ENCODE results near the gene TEN1.
A peak's percentile ranks its signal among the peaks of the same experiment; 100 is the strongest.

The TEN1 gene

GRCh38 chr17:76000016-76000754 lies 21.1 kb downstream of the TEN1 start:
- peak; percentile 49 for DNase-seq (ENCODE audit: low spot score)
- Histone ChIP-seq H2BK12ac (ENCODE audit: low read length) (peak overlapping the region; percentile 27), H3K18ac (ENCODE audit: low read length) (peak overlapping the region; percentile 98), H2AFZ (ENCODE audit: low read length) (peak overlapping the region; percentile 85), H3K4me2 (ENCODE audit: insufficient read depth, low read length, poor library complexity, severe bottlenecking) (no peak overlapping the region), H3K9me3 (replicated peaks in 1 of 2; ENCODE audit: control insufficient read depth in 2 of 2, insufficient read depth in 1 of 2, low read depth in 1 of 2, low read length in 2 of 2) (no peaks in the 10 kb centered on the region), H3K79me1 (ENCODE audit: low read depth, low read length) (peaks cover 2% of the 10 kb centered on the region), H4K8ac (ENCODE audit: low read depth, low read length) (peak overlapping the region; percentile 78), H3K27me3 (ENCODE audit: control insufficient read depth in 3 of 3, insufficient read depth in 3 of 3, low read depth in 1 of 3, low read length in 3 of 3) (no peaks in the 10 kb centered on the region), H3K4me1 (ENCODE audit: control insufficient read depth in 2 of 2, insufficient read depth in 1 of 2, low read depth in 1 of 2, low read length in 2 of 2) (peaks cover 4 to 7% of the 10 kb centered on the region in 2 donors), H3K23ac (ENCODE audit: low read depth, low read length, poor library complexity) (no peak overlapping the region), H3K9ac (ENCODE audit: low read depth, low read length, poor library complexity) (peak overlapping the region; percentile 61), H4K91ac (ENCODE audit: low read depth, low read length, poor library complexity) (peak overlapping the region; percentile 75), H3K4me3 (ENCODE audit: low read length in 2 of 2) (peak overlapping the region in 1 of 2 donors; percentile 64), H2AK5ac (ENCODE audit: low read depth, low read length) (peak overlapping the region; percentile 97), H3K27ac (replicated peaks; ENCODE audit: low read length) (no peak overlapping the region), H3K36me3 (replicated peaks in 1 of 2; ENCODE audit: control insufficient read depth in 2 of 2, insufficient read depth in 2 of 2, low read length in 2 of 2) (peaks cover 0 to 14% of the 10 kb centered on the region in 2 donors), H2BK120ac (ENCODE audit: low read depth, low read length) (peak overlapping the region; percentile 84), H3K14ac (ENCODE audit: low read length) (no peak overlapping the region), H2BK15ac (ENCODE audit: low read length) (no peak overlapping the region), H3K4ac (ENCODE audit: low read length) (peak overlapping the region; percentile 42), H2BK5ac (ENCODE audit: low read length) (peak overlapping the region; percentile 36)
- no CpG with 5 or more reads among the region's 31 CpGs for WGBS, 2 donors (ENCODE audit: extremely low coverage in 2 of 2, insufficient read length in 2 of 2, insufficient replicate concordance in 1 of 2)

GRCh38 chr17:76000755-76001521 lies 21.9 kb downstream of the TEN1 start, which contains the start of gene CDK3:
Gene CDK3 (plus strand): TSS chr17:76000855. CDS start chr17:76001426, 571 bp downstream.
- Histone ChIP-seq H3K4me2 (ENCODE audit: insufficient read depth, low read length, poor library complexity, severe bottlenecking) (peak within 1 kb of the TSS; percentile 4), H3K9me3 (replicated peaks in 1 of 2; ENCODE audit: control insufficient read depth in 2 of 2, insufficient read depth in 1 of 2, low read depth in 1 of 2, low read length in 2 of 2) (no peaks in the 10 kb centered on the region), H3K27me3 (ENCODE audit: control insufficient read depth in 3 of 3, insufficient read depth in 3 of 3, low read depth in 1 of 3, low read length in 3 of 3) (no peaks in the 10 kb centered on the region), H4K8ac (ENCODE audit: low read depth, low read length) (peak within 1 kb of the TSS; percentile 98), H2BK5ac (ENCODE audit: low read length) (peak within 1 kb of the TSS; percentile 36), H3K79me1 (ENCODE audit: low read depth, low read length) (peaks cover 2% of the 10 kb centered on the region), H3K23ac (ENCODE audit: low read depth, low read length, poor library complexity) (no peak within 1 kb of the TSS), H3K14ac (ENCODE audit: low read length) (no peak within 1 kb of the TSS), H2BK120ac (ENCODE audit: low read depth, low read length) (peak within 1 kb of the TSS; percentile 84), H2AFZ (ENCODE audit: low read length) (peak within 1 kb of the TSS; percentile 85), H3K4ac (ENCODE audit: low read length) (peak within 1 kb of the TSS; percentile 94), H3K18ac (ENCODE audit: low read length) (peak within 1 kb of the TSS; percentile 98), H2BK12ac (ENCODE audit: low read length) (peak within 1 kb of the TSS; percentile 53), H3K36me3 (replicated peaks in 1 of 2; ENCODE audit: control insufficient read depth in 2 of 2, insufficient read depth in 2 of 2, low read length in 2 of 2) (peaks cover 0 to 9% of the 10 kb centered on the region in 2 donors), H4K91ac (ENCODE audit: low read depth, low read length, poor library complexity) (peak within 1 kb of the TSS; percentile 75), H3K9ac (ENCODE audit: low read depth, low read length, poor library complexity) (peak within 1 kb of the TSS; percentile 61), H2BK15ac (ENCODE audit: low read length) (peak within 1 kb of the TSS; percentile 95), H2AK5ac (ENCODE audit: low read depth, low read length) (peak within 1 kb of the TSS; percentile 97), H3K4me3 (ENCODE audit: low read length in 2 of 2) (peak within 1 kb of the TSS in 1 of 2 donors; percentile 64), H3K4me1 (ENCODE audit: control insufficient read depth in 2 of 2, insufficient read depth in 1 of 2, low read depth in 1 of 2, low read length in 2 of 2) (peaks cover 4 to 7% of the 10 kb centered on the region in 2 donors), H3K27ac (replicated peaks; ENCODE audit: low read length) (no peak within 1 kb of the TSS)
- no CpG with 5 or more reads among the region's 21 CpGs for WGBS, 2 donors (ENCODE audit: extremely low coverage in 2 of 2, insufficient read length in 2 of 2, insufficient replicate concordance in 1 of 2)
- DNase-seq (ENCODE audit: low spot score) = no peak

DNA sequence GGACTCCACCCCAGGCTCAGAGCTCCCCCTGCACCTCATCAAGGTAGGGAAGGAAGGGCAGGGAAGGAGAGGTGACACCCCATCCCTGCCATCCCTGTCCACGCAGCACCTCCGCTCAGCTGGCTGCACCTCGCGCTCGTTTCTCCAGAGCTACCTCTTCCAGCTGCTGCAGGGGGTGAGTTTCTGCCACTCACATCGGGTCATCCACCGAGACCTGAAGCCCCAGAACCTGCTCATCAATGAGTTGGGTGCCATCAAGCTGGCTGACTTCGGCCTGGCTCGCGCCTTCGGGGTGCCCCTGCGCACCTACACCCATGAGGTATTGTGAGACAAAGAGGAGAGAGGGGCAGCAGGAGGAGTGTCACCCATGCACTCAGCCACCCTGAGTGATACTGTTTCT lies 23.1 kb downstream of the TEN1 start:
- Histone ChIP-seq H3K27me3 (ENCODE audit: control insufficient read depth in 3 of 3, insufficient read depth in 3 of 3, low read depth in 1 of 3, low read length in 3 of 3) (no peaks in the 10 kb centered on the region), H3K9ac (ENCODE audit: low read depth, low read length, poor library complexity) (no peak overlapping the region), H3K4me3 (ENCODE audit: low read length in 2 of 2) (no peak overlapping the region), H2BK12ac (ENCODE audit: low read length) (peak overlapping the region; percentile 82), H2AK5ac (ENCODE audit: low read depth, low read length) (no peak overlapping the region), H3K23ac (ENCODE audit: low read depth, low read length, poor library complexity) (no peak overlapping the region), H2BK5ac (ENCODE audit: low read length) (no peak overlapping the region), H2BK120ac (ENCODE audit: low read depth, low read length) (peak overlapping the region; percentile 40), H2AFZ (ENCODE audit: low read length) (no peak overlapping the region), H3K4me1 (ENCODE audit: control insufficient read depth in 2 of 2, insufficient read depth in 1 of 2, low read depth in 1 of 2, low read length in 2 of 2) (peaks cover 0 to 7% of the 10 kb centered on the region in 2 donors), H4K91ac (ENCODE audit: low read depth, low read length, poor library complexity) (no peak overlapping the region), H3K9me3 (replicated peaks in 1 of 2; ENCODE audit: control insufficient read depth in 2 of 2, insufficient read depth in 1 of 2, low read depth in 1 of 2, low read length in 2 of 2) (no peaks in the 10 kb centered on the region), H3K27ac (replicated peaks; ENCODE audit: low read length) (no peak overlapping the region), H3K4ac (ENCODE audit: low read length) (no peak overlapping the region), H3K36me3 (replicated peaks in 1 of 2; ENCODE audit: control insufficient read depth in 2 of 2, insufficient read depth in 2 of 2, low read length in 2 of 2) (peaks cover 0 to 9% of the 10 kb centered on the region in 2 donors), H3K4me2 (ENCODE audit: insufficient read depth, low read length, poor library complexity, severe bottlenecking) (no peak overlapping the region), H2BK15ac (ENCODE audit: low read length) (no peak overlapping the region), H3K18ac (ENCODE audit: low read length) (peak overlapping the region; percentile 34), H3K79me1 (ENCODE audit: low read depth, low read length) (peaks cover 2% of the 10 kb centered on the region), H4K8ac (ENCODE audit: low read depth, low read length) (no peak overlapping the region), H3K14ac (ENCODE audit: low read length) (no peak overlapping the region)
- no CpG with 5 or more reads among the region's 12 CpGs for WGBS, 2 donors (ENCODE audit: extremely low coverage in 2 of 2, insufficient read length in 2 of 2, insufficient replicate concordance in 1 of 2)
- no peak for DNase-seq (ENCODE audit: low spot score)

- no peak overlapping the region for H3K9ac ChIP-seq (ENCODE audit: low read depth, low read length, poor library complexity)
- H3K23ac ChIP-seq (ENCODE audit: low read depth, low read length, poor library complexity) = no peak overlapping the region
- H2AK5ac ChIP-seq (ENCODE audit: low read depth, low read length) = no peak overlapping the region
- no peak overlapping the region for H4K8ac ChIP-seq (ENCODE audit: low read depth, low read length)
- H3K4me1 ChIP-seq (ENCODE audit: control insufficient read depth in 2 of 2, insufficient read depth in 1 of 2, low read depth in 1 of 2, low read length in 2 of 2) = peaks cover 0 to 7% of the 10 kb centered on the region in 2 donors
- H2BK120ac ChIP-seq (ENCODE audit: low read depth, low read length) = no peak overlapping the region
- no peak overlapping the region for H3K4me3 ChIP-seq (ENCODE audit: low read length in 2 of 2)
- no peak overlapping the region for H3K14ac ChIP-seq (ENCODE audit: low read length)
- no peak overlapping the region for H4K91ac ChIP-seq (ENCODE audit: low read depth, low read length, poor library complexity)
- no peak overlapping the region for H2BK12ac ChIP-seq (ENCODE audit: low read length)
- H3K9me3 ChIP-seq (replicated peaks in 1 of 2; ENCODE audit: control insufficient read depth in 2 of 2, insufficient read depth in 1 of 2, low read depth in 1 of 2, low read length in 2 of 2) = no peaks in the 10 kb centered on the region
- no peak overlapping the region for H2AFZ ChIP-seq (ENCODE audit: low read length)
- no peak overlapping the region for H2BK5ac ChIP-seq (ENCODE audit: low read length)
- whole genome bisulfite sequencing, 2 donors (ENCODE audit: extremely low coverage in 2 of 2, insufficient read length in 2 of 2, insufficient replicate concordance in 1 of 2) = no CpG with 5 or more reads among the region's 6 CpGs
- no peak overlapping the region for H3K27ac ChIP-seq (replicated peaks; ENCODE audit: low read length)
- no peak overlapping the region for H3K18ac ChIP-seq (ENCODE audit: low read length)
- H3K4ac ChIP-seq (ENCODE audit: low read length) = no peak overlapping the region
- no peaks in the 10 kb centered on the region for H3K27me3 ChIP-seq (ENCODE audit: control insufficient read depth in 3 of 3, insufficient read depth in 3 of 3, low read depth in 1 of 3, low read length in 3 of 3)
- peaks cover 2% of the 10 kb centered on the region for H3K79me1 ChIP-seq (ENCODE audit: low read depth, low read length)
- no peak for DNase-seq (ENCODE audit: low spot score)
- H3K4me2 ChIP-seq (ENCODE audit: insufficient read depth, low read length, poor library complexity, severe bottlenecking) = no peak overlapping the region
- no peak overlapping the region for H2BK15ac ChIP-seq (ENCODE audit: low read length)
- H3K36me3 ChIP-seq (replicated peaks in 1 of 2; ENCODE audit: control insufficient read depth in 2 of 2, insufficient read depth in 2 of 2, low read length in 2 of 2) = peaks cover 0 to 9% of the 10 kb centered on the region in 2 donors
Measured at GRCh38 chr17:76003915-76004314, 24.9 kb downstream of the TEN1 start.
